ENCODE measurements around the gene PLEKHH1. TPM values are rescaled to one million over a fixed set of nuclear protein-coding genes. Genes with fewer than 3 reads are reported as not detected.
"Not testable (repeated sequence)": the region's sequence is repeated elsewhere in the genome, so short reads cannot be mapped to it uniquely, and the experiment has no call there.

The PLEKHH1 gene
- total RNA-seq, 1 donor from 2014 or later = 25.3 TPM

DNA sequence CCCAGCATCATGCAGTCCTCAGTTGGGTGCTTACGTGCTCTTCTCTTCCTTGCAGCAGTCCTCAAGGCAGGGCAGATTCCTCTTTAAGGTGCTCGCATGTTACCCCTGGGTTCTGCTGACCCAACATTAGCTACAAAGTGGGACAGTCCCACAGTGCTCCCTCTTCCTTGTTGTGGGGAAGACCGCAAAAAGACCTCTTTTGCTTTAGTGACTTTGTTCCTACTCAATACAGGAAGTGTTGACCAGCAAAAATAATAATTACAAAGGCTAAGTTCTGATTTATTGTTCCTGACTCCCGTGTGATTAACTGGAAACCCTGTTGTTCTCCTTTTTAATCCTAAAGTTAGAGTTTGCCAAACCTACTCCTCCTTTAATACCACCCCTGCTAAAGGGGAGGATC lies 53.3 kb downstream of the PLEKHH1 start:
- DNase-seq (ENCODE audit: extremely low spot score, unreplicated experiment) = no peak
- Mint-ChIP-seq H3K4me3 (no peak overlapping the region), H3K36me3 (peaks cover 6% of the 10 kb centered on the region), H3K4me1 (ENCODE audit: unreplicated experiment) (no peaks in the 10 kb centered on the region), H3K9me3 (no peaks in the 10 kb centered on the region), H3K27me3 (no peaks in the 10 kb centered on the region), H3K27ac (no peak overlapping the region)
- TF ChIP-seq, protein P1, sequence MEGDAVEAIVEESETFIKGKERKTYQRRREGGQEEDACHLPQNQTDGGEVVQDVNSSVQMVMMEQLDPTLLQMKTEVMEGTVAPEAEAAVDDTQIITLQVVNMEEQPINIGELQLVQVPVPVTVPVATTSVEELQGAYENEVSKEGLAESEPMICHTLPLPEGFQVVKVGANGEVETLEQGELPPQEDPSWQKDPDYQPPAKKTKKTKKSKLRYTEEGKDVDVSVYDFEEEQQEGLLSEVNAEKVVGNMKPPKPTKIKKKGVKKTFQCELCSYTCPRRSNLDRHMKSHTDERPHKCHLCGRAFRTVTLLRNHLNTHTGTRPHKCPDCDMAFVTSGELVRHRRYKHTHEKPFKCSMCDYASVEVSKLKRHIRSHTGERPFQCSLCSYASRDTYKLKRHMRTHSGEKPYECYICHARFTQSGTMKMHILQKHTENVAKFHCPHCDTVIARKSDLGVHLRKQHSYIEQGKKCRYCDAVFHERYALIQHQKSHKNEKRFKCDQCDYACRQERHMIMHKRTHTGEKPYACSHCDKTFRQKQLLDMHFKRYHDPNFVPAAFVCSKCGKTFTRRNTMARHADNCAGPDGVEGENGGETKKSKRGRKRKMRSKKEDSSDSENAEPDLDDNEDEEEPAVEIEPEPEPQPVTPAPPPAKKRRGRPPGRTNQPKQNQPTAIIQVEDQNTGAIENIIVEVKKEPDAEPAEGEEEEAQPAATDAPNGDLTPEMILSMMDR (conservative IDR thresholded peaks at IDR 0.05) = no peak

DNA sequence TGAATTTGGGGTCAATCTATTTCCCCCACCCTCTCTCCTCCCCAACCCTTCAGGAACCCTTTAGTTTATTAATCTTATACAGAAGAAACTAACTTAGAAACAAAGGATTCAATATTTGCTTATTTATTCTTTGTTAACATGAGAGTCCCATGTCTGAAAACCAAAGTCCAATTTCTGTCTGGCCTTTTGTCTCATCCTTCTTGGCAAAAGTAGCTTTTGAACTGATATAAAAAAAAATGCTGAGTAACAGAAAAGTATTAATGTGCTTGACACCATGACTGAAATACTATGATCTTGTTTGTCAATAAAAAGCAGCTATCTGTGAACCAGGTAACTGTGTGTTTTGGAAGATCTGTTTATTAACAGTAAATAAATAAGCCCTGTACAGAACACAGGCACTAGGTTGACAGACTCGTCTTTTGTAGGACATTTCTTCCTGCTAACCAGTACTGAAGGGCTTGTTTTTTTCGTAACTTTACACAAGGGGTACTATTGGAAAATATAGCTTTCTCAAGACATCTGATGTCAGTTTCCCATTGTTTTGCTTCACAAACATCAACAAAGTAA lies 56.2 kb downstream of the PLEKHH1 start:
- TF ChIP-seq, protein P1 (conservative IDR thresholded peaks at IDR 0.05) = no peak
- no peaks in the 10 kb centered on the region for H3K4me1 Mint-ChIP-seq (ENCODE audit: unreplicated experiment)
- DNase-seq (ENCODE audit: extremely low spot score, unreplicated experiment) = no peak
- H3K27ac Mint-ChIP-seq = no peak overlapping the region
- no peaks in the 10 kb centered on the region for H3K9me3 Mint-ChIP-seq
- H3K27me3 Mint-ChIP-seq = no peaks in the 10 kb centered on the region
- H3K36me3 Mint-ChIP-seq = peaks cover 6% of the 10 kb centered on the region
- no peak overlapping the region for H3K4me3 Mint-ChIP-seq

DNA sequence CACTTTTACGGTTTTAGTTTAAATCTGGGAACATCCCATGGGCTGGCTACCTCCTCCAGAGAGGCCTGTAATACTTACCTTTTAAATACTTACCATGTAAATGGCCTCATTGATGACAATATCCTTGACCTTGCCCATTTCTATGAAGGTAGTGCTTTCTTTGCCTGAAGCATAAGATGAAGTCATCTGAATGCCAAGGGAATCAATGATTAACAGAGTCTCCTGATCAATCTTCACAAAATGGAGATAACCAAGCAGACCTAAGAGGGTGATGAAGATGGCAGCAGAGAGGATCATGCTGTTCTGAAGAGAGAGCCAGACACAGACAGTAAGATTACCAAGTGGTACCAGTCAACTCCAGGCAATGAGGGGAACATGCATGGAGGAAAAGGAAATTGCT lies 60.6 kb downstream of the PLEKHH1 start:
- not testable (repeated sequence) for H3K27me3 Mint-ChIP-seq; H3K4me1 Mint-ChIP-seq (ENCODE audit: unreplicated experiment); H3K9me3 Mint-ChIP-seq; H3K4me3 Mint-ChIP-seq; H3K27ac Mint-ChIP-seq; DNase-seq (ENCODE audit: extremely low spot score, unreplicated experiment)
- H3K36me3 Mint-ChIP-seq = peaks cover 11% of the 10 kb centered on the region

DNA sequence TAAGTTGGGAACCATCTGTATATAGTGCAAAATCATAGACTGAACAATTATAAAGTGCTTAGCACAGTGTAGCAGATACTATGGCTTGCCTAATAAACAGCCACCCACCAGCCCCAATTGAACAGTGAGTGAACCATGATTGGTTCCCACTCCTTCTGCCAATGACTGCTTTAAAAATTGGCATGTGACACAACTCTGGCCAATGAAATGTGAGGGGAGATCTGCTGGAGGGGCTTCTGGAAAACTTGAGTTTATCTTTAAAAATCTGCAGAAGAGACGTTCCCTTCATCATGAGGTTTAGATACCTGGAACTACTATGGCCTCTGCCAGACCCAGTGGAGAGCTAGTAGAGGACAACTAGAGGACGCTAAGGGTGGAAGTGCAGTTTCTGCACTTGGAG lies 62.3 kb downstream of the PLEKHH1 start:
- Mint-ChIP-seq H3K36me3 (peaks cover 11% of the 10 kb centered on the region), H3K4me3 (no peak overlapping the region), H3K9me3 (no peaks in the 10 kb centered on the region), H3K4me1 (ENCODE audit: unreplicated experiment) (peaks cover 9% of the 10 kb centered on the region), H3K27me3 (no peaks in the 10 kb centered on the region), H3K27ac (no peak overlapping the region)
- DNase-seq (ENCODE audit: extremely low spot score, unreplicated experiment) = no peak
- TF ChIP-seq, protein P1 (conservative IDR thresholded peaks at IDR 0.05) = no peak

DNA sequence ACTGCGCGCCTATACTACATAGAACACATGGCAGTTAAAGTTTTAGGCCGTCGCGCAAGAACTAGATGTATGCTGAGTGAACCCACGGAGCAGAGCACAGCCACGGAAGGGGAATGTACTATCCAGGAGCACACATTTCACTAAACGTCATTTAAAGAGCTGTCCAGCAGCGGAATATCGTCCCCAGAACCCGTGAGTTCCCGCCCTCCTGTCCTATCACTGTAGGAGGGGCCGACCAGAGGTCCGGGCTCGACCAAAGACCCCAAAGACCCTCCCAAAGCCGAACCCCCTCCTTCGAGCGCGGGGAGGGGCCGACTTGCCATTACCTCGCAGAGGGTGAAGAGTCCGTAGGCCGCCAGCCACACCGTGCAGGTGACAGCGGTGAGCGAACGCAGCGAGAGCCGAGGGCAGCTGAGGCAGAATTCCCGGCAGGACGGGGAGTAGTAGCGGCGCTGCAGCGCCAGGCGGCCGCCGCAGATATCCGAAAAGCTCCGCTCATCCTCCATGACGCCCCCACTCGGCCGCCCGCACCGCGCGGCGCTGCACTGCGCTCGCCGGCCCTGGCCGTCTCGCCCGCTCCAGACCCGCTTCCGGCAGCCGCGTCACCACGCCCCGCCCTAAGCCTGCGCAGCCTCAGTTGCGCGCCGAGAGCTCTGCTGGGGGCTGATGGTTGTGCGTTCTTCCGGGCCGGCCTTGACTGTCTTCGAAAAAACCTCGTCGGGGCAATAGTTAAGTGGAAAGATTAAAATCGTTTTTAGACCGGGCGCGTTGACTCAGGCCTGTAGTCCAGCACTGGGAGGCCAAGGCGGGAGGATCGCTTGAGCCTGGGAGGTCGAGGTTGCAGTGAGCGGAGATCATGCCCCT lies 66.8 kb downstream of the PLEKHH1 start, which contains the start of gene PIGH:
Gene PIGH, minus strand, starts transcription at position 571 of the 864 bp plus-strand sequence. Its CDS starts 65 bp downstream, at position 506.
- H3K9me3 Mint-ChIP-seq = no peaks in the 10 kb centered on the region
- peak within 1 kb of the TSS; percentile 94 for H3K27ac Mint-ChIP-seq
- H3K4me3 Mint-ChIP-seq = peak within 1 kb of the TSS; percentile 98
- peaks cover 9% of the 10 kb centered on the region for H3K4me1 Mint-ChIP-seq (ENCODE audit: unreplicated experiment)
- DNase-seq (ENCODE audit: extremely low spot score, unreplicated experiment) = peak; percentile 92
- TF ChIP-seq, protein P1 (conservative IDR thresholded peaks at IDR 0.05) = peak; percentile 79
- H3K27me3 Mint-ChIP-seq = peaks cover 3% of the 10 kb centered on the region
- peaks cover 11% of the 10 kb centered on the region for H3K36me3 Mint-ChIP-seq

DNA sequence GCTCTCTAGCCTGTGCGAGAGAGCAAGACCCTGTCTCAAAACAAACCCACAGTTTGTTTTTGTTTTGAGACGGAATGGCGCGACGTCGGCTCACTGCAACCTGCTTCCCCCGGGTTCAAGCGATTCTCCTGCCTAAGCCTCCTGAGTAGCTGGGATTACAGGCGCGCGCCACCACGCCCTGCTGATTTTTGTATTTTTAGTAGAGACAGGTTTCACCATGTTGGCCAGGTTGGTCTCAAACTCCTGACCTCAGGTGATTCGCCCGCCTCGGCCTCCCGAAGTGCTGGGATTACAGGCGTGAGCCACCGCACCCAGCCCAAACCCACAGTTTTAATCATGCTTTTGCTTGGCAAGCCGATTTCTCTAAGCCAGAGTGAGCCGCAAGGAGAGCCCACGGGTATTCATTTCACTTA lies 67.5 kb downstream of the PLEKHH1 start:
- not testable (repeated sequence) for H3K9me3 Mint-ChIP-seq; H3K4me1 Mint-ChIP-seq (ENCODE audit: unreplicated experiment); H3K36me3 Mint-ChIP-seq; DNase-seq (ENCODE audit: extremely low spot score, unreplicated experiment); H3K27me3 Mint-ChIP-seq
- Mint-ChIP-seq H3K27ac (peak overlapping the region; percentile 94), H3K4me3 (peak overlapping the region; percentile 98)
